GM19397 (cell line): ENCODE measurements around the gene PKD2.
"Not testable (repeated sequence)": the region's sequence is repeated elsewhere in the genome, so short reads cannot be mapped to it uniquely, and the experiment has no call there.

Source experiments
- ATAC-seq: cut with Tn5 transposase; IDR thresholded peaks from one replicate; pipeline ENCODE4 v1.9.1; 2021; ENCODE audit warnings: mild to moderate bottlenecking, moderate library complexity; ENCODE audit not compliant: unreplicated experiment

PKD2 gene

GRCh38 chr4:88109123-88109881 is 101.9 kb downstream of the PKD2 start:
- ATAC-seq, result no peak

DNA sequence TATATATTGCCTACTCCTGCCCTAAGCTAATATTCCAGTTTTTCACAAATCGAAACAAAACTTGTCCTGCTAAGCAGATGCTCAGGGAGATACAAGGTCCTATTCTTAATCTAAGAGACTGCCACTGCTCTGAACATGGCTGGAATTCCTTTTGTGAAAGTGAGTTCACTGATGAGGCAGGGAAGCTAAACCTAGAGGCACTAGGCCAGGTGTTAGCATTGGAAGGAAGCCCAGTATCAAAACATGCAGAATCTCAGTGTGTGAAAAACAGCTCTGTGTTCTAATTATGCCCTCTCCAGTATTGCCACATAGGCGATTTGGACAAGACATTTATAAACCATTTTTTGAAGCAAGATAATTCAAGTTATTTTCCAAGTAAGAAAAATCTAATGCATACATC is 103.4 kb downstream of the PKD2 start:
- ATAC-seq, result no peak

DNA sequence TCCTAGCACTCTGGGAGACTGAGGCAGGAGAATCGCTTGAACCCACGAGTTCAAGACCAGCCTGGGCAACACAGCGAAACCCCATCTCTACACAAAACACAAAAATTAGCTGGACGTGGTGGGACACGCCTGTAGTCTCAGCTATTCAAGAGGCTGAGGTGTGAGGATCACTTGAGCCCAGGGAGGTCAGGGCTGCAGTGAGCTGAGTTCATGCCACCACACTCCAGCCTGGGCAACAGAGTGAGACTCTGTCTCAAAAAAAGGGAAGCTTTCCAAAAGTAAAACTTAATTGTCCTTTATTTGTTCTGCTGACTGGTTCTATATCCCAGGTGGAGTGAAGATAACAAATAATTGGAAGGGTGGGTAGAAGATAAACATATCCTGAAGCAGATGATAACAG is 105.4 kb downstream of the PKD2 start:
- ATAC-seq, result no peak

DNA sequence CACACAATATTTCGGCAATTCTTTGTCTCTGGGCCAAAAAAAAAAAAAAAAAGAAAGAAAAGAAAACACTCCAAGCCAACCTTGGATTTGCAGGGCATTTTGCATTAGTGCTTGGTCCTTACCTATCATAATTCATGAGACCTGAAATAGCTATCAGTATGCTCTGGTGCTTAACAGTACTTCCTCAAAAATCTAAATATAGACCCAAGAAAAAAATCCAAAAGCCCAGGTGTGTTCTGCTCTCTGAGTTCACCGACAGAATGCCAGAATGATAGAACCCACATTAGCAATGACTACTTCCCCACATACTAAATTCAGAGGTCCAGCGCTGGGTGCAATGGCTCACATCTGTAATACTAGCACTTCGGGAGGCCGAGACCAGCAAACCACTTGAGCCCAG is 108.2 kb downstream of the PKD2 start:
- ATAC-seq, result no peak

DNA sequence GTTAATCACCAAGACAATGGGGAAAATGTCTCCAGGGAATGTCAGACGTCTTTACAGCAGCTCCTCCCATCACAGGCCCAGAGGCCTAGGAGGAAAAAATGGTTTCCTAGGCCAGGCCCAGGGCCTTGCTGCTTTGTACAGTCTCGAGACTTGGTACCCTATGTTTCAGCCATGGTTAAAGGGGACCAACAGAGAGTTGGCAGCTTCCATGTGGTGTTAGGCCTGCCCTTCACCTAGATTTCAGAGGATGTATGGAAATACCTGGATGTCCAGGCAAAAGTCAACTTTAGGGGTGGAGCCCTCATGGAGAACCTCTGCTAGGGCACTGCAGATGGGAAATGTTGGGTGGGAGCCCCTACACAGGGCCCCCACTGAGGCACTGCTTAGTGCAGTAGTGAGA is 112.5 kb downstream of the PKD2 start:
- ATAC-seq, result no peak

GRCh38 chr4:88122260-88122659 is 114.8 kb downstream of the PKD2 start:
- not testable (repeated sequence) for ATAC-seq
